H7 (cell line): Measurements from ENCODE around the gene MRPS6. TPM values are rescaled to one million over a fixed set of nuclear protein-coding genes. Genes with fewer than 3 reads are reported as not detected.

Experiments
- DNase-seq: peaks from one replicate; pipeline ENCODE4 v3.0.0; 2012
- H3K27me3 ChIP-seq: 2 replicates; pipeline ENCODE4 v1.6.0; 2011; ENCODE audit warnings: mild to moderate bottlenecking, low read length; ENCODE audit not compliant: control insufficient read depth, insufficient read depth
- H3K36me3 ChIP-seq: replicated peaks from 2 replicates; pipeline ENCODE4 v1.5.1; 2011; ENCODE audit warnings: low read length; ENCODE audit not compliant: control insufficient read depth, insufficient read depth
- H3K4me3 ChIP-seq: 2 replicates; pipeline ENCODE4 v1.5.1; 2011; ENCODE audit warnings: low read depth, mild to moderate bottlenecking, control low read depth, low read length, moderate library complexity; ENCODE audit not compliant: insufficient read depth
- total RNA-seq: library from RNA; depleted of rRNA; stranded (reverse); fragments of >200 nt; shearing (Covaris generic); gene quantifications from 2 replicates; pipeline ENCODE4 v1.2.3, GENCODE V29; 2014; rRNA removed

MRPS6 gene
- total RNA-seq, 1 experiment from 2014 or later, result 37.2 TPM

GRCh38 chr21:34181431-34182039 is 108.2 kb downstream of the MRPS6 start:
- Histone ChIP-seq H3K27me3 (no peaks in the 10 kb centered on the region), H3K4me3 (no peak overlapping the region), H3K36me3 (no peaks in the 10 kb centered on the region)
- DNase-seq, result no peak

- Histone ChIP-seq H3K27me3 (no peaks in the 10 kb centered on the region), H3K36me3 (no peaks in the 10 kb centered on the region), H3K4me3 (no peak overlapping the region)
- DNase-seq, result no peak
Measured at GRCh38 chr21:34182436-34182835, 109.1 kb downstream of the MRPS6 start.

- Histone ChIP-seq H3K36me3 (no peaks in the 10 kb centered on the region), H3K4me3 (no peak overlapping the region), H3K27me3 (no peaks in the 10 kb centered on the region)
- DNase-seq, result no peak
Measured at GRCh38 chr21:34183331-34183928, 110.1 kb downstream of the MRPS6 start.

GRCh38 chr21:34184232-34184631 is 110.9 kb downstream of the MRPS6 start:
- Histone ChIP-seq H3K36me3 (no peaks in the 10 kb centered on the region), H3K27me3 (no peaks in the 10 kb centered on the region), H3K4me3 (no peak overlapping the region)
- DNase-seq, result no peak

- no peaks in the 10 kb centered on the region for H3K36me3 ChIP-seq
- DNase-seq, result no peak
- no peaks in the 10 kb centered on the region for H3K27me3 ChIP-seq
- H3K4me3 ChIP-seq, result no peak overlapping the region
Measured at GRCh38 chr21:34185026-34185750, 111.8 kb downstream of the MRPS6 start.

GRCh38 chr21:34186109-34186719 is 112.8 kb downstream of the MRPS6 start:
- no peaks in the 10 kb centered on the region for H3K27me3 ChIP-seq
- no peak overlapping the region for H3K4me3 ChIP-seq
- no peaks in the 10 kb centered on the region for H3K36me3 ChIP-seq
- DNase-seq, result no peak

- no peaks in the 10 kb centered on the region for H3K36me3 ChIP-seq
- no peak for DNase-seq
- no peak overlapping the region for H3K4me3 ChIP-seq
- H3K27me3 ChIP-seq, result no peaks in the 10 kb centered on the region
Measured at GRCh38 chr21:34187935-34188334, 114.6 kb downstream of the MRPS6 start.

GRCh38 chr21:34189506-34189905 is 116.1 kb downstream of the MRPS6 start:
- no peaks in the 10 kb centered on the region for H3K27me3 ChIP-seq
- H3K4me3 ChIP-seq, result no peak overlapping the region
- DNase-seq, result no peak
- H3K36me3 ChIP-seq, result no peaks in the 10 kb centered on the region

GRCh38 chr21:34190576-34191321 is 117.4 kb downstream of the MRPS6 start:
- H3K4me3 ChIP-seq, result no peak overlapping the region
- H3K27me3 ChIP-seq, result no peaks in the 10 kb centered on the region
- H3K36me3 ChIP-seq, result no peaks in the 10 kb centered on the region
- no peak for DNase-seq

GRCh38 chr21:34191876-34192275 is 118.5 kb downstream of the MRPS6 start:
- Histone ChIP-seq H3K27me3 (no peaks in the 10 kb centered on the region), H3K36me3 (no peaks in the 10 kb centered on the region)
- no peak for DNase-seq

More at GRCh38 chr21:34191876-34192275, 118.5 kb downstream of the MRPS6 start:
- no peak overlapping the region for H3K4me3 ChIP-seq

Other genes with a start within 250 kb of the MRPS6 start
- 229 and 244 TPM in 2 replicates for gene ATP5PO, start 157.8 kb upstream of the MRPS6 start, total RNA-seq
- 7.2 and 10.6 TPM in 2 replicates for gene SLC5A3, start within 50 bp of the MRPS6 start, total RNA-seq